Iris pigment epithelial cell (primary cell): Measurements from ENCODE around the gene DUSP22.
"Not testable (repeated sequence)": the region's sequence is repeated elsewhere in the genome, so short reads cannot be mapped to it uniquely, and the experiment has no call there.

Experiments
- DNase-seq: peaks from one replicate; pipeline ENCODE4 v3.0.0-alpha.2; 2011; ENCODE audit warnings: low read depth

DUSP22 gene

GRCh38 chr6:324116-324728 lies 31.9 kb downstream of the DUSP22 start:
- no peak for DNase-seq

GRCh38 chr6:324729-325125 lies 32.4 kb downstream of the DUSP22 start:
- no peak for DNase-seq

- DNase-seq, result not testable (repeated sequence)
Observed at GRCh38 chr6:325161-325860, 33.0 kb downstream of the DUSP22 start.

- not testable (repeated sequence) for DNase-seq
Observed at GRCh38 chr6:326066-326465, 33.8 kb downstream of the DUSP22 start.

- DNase-seq, result no peak
Observed at GRCh38 chr6:326896-327537, 34.7 kb downstream of the DUSP22 start.

- peak; percentile 17 for DNase-seq
Observed at GRCh38 chr6:327538-328116, 35.3 kb downstream of the DUSP22 start.

GRCh38 chr6:328136-328670 lies 35.9 kb downstream of the DUSP22 start:
- peak; percentile 95 for DNase-seq

GRCh38 chr6:328924-329323 lies 36.6 kb downstream of the DUSP22 start:
- no peak for DNase-seq

GRCh38 chr6:329888-330691 lies 37.8 kb downstream of the DUSP22 start:
- no peak for DNase-seq

GRCh38 chr6:330948-331347 lies 38.7 kb downstream of the DUSP22 start:
- no peak for DNase-seq

GRCh38 chr6:331622-332521 lies 39.6 kb downstream of the DUSP22 start:
- no peak for DNase-seq

- DNase-seq, result peak; percentile 79
Observed at GRCh38 chr6:332671-333070, 40.4 kb downstream of the DUSP22 start.

- no peak for DNase-seq
Observed at GRCh38 chr6:333379-334002, 41.2 kb downstream of the DUSP22 start.

GRCh38 chr6:334536-335510 lies 42.5 kb downstream of the DUSP22 start:
- no peak for DNase-seq

- DNase-seq, result peak; percentile 16
Observed at GRCh38 chr6:335572-335971, 43.3 kb downstream of the DUSP22 start.

GRCh38 chr6:336159-337114 lies 44.1 kb downstream of the DUSP22 start:
- DNase-seq, result no peak

- peak; percentile 25 for DNase-seq
Observed at GRCh38 chr6:337805-338368, 45.6 kb downstream of the DUSP22 start.
